ENCODE results near the gene MAP3K7CL.
A peak's percentile ranks its signal among the peaks of the same experiment; 100 is the strongest.

The MAP3K7CL gene

GRCh38 chr21:29130270-29130969 is at the start of gene MAP3K7CL:
Gene MAP3K7CL, plus strand, starts transcription at chr21:29130644. Its CDS starts 2,701 bp downstream, at chr21:29133345.
- peak; percentile 100 for DNase-seq (ENCODE audit: low read depth)
- no peak for TF ChIP-seq CTCF (IDR thresholded peaks at IDR 0.05; ENCODE audit: low read depth, low read length, missing control alignments)
- in situ Hi-C loops (cut with HindIII; ENCODE audit: low sequenced_read_pairs): no loop called here
- H3K4me3 ChIP-seq (ENCODE audit: low read depth, low read length): no peak within 1 kb of the TSS

GRCh38 chr21:29082046-29082815 is 48.2 kb upstream of the MAP3K7CL start:
- DNase-seq (ENCODE audit: low read depth): no peak
- H3K4me3 ChIP-seq (ENCODE audit: low read depth, low read length): no peak overlapping the region
- no peak for TF ChIP-seq CTCF (IDR thresholded peaks at IDR 0.05; ENCODE audit: low read depth, low read length, missing control alignments)
- in situ Hi-C loops (cut with HindIII; ENCODE audit: low sequenced_read_pairs): loop anchor here (25.0 kb wide), 1 partner anchor 780 kb away; no protein-coding TSS in a partner anchor

DNA sequence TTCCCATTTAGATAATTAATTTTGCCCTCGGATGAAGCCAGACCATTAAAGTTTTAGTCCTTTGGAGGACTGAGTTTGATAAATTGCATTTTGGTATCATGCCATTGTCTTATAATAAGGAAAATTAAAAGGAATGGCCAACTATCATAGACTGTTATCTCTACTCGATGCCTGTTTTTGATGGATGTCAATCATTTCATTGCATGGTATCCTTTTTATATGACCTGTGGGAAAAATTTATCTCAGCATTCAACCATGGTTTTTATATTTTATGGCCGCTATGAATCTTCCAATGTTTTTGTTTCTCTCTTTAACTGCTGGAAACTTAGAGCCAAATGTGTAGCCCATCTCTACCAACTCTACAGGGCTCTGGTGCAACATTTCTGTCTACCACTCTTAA is 47.1 kb upstream of the MAP3K7CL start:
- in situ Hi-C loops (cut with HindIII; ENCODE audit: low sequenced_read_pairs): loop anchor here (25.0 kb wide), 1 partner anchor 779 kb away; no protein-coding TSS in a partner anchor
- no peak for DNase-seq (ENCODE audit: low read depth)
- TF ChIP-seq CTCF (IDR thresholded peaks at IDR 0.05; ENCODE audit: low read depth, low read length, missing control alignments): no peak
- no peak overlapping the region for H3K4me3 ChIP-seq (ENCODE audit: low read depth, low read length)

DNA sequence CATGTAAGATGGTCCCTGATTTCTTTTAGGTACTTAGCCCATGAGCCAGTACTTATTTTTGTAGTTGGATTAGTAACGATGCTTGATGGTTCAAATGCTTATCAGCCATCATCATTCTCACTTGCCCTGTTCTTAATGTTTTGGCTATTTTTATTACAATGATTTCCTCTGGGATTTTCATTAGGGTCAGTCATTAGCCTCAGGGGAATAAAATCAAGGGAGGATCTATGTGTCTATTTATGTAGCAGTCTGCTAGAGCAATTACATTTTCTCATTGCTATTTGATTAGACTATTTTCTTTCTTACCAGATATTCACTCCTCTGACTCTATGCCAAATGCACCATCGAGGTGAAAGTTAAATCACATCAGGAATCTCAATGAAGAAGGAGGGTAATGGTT is 46.1 kb upstream of the MAP3K7CL start:
- no peak for TF ChIP-seq CTCF (IDR thresholded peaks at IDR 0.05; ENCODE audit: low read depth, low read length, missing control alignments)
- in situ Hi-C loops (cut with HindIII; ENCODE audit: low sequenced_read_pairs): loop anchor here (25.0 kb wide), 1 partner anchor 778 kb away; no protein-coding TSS in a partner anchor
- no peak overlapping the region for H3K4me3 ChIP-seq (ENCODE audit: low read depth, low read length)
- DNase-seq (ENCODE audit: low read depth): no peak

DNA sequence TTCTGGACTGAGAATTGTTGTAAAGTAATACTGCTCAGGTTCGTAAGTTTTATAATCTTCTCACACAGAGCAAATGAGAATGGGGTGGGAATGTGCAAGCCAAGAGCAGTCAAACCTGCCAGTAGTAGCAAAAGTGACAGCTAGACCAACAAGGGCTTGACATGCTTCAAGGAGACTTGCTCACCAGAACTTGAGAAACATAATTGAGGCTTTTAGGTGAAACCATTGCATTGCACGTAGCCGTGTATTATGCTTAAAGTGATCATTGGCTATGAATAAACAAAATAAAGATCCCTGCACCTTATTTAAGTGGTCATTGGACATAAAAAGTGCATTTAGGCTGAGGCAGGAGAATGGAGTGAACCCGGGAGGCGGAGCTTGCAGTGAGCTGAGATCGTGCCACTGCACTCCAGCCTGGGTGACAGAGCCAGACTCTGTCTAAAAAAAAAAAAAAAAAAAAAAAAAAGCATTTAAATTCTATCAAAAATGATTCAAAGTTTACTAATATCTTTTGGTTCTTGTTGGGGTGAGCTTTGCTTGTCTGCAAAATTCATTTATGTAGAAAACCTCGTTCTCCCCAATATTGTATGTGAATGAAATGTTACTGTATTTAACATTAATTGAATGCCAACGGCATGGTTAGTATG is 45.2 kb upstream of the MAP3K7CL start:
- H3K4me3 ChIP-seq (ENCODE audit: low read depth, low read length): no peak overlapping the region
- no peak for DNase-seq (ENCODE audit: low read depth)
- no peak for TF ChIP-seq CTCF (IDR thresholded peaks at IDR 0.05; ENCODE audit: low read depth, low read length, missing control alignments)
- in situ Hi-C loops (cut with HindIII; ENCODE audit: low sequenced_read_pairs): loop anchor here (25.0 kb wide), 1 partner anchor 777 kb away; no protein-coding TSS in a partner anchor

GRCh38 chr21:29091033-29091432 is 39.4 kb upstream of the MAP3K7CL start:
- TF ChIP-seq CTCF (IDR thresholded peaks at IDR 0.05; ENCODE audit: low read depth, low read length, missing control alignments): no peak
- no peak for DNase-seq (ENCODE audit: low read depth)
- no peak overlapping the region for H3K4me3 ChIP-seq (ENCODE audit: low read depth, low read length)
- in situ Hi-C loops (cut with HindIII; ENCODE audit: low sequenced_read_pairs): loop anchor here (25.0 kb wide), 1 partner anchor 771 kb away; no protein-coding TSS in a partner anchor
